ENCODE results near the gene ATF2.

Gene ATF2

DNA sequence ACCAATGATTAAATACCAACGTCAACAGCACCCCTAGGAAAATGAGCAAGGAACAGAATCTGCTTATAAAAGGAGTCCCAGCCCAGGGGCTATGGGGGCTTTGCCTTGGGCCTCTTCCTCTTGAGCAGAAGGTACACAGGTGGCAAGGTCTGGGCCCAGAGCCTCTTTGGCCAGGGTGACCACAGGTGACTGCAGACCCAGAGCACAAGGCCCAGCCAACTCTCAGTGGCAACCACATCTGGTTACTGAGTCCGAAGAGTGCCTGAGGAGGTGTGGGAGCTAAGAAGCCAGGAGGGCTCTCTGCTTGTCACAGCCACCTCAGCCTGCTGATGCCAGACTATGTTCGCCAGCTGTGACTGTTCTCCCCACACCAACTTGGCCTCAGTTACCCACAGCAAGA lies 128.5 kb downstream of the ATF2 start:
- DNase-seq (ENCODE audit: low spot score), result no peak
- no peak overlapping the region for H3K27ac ChIP-seq
- POLR2A ChIA-PET (ENCODE audit: low non-redundant PET), result no interaction called here
- TF ChIP-seq, protein P1, sequence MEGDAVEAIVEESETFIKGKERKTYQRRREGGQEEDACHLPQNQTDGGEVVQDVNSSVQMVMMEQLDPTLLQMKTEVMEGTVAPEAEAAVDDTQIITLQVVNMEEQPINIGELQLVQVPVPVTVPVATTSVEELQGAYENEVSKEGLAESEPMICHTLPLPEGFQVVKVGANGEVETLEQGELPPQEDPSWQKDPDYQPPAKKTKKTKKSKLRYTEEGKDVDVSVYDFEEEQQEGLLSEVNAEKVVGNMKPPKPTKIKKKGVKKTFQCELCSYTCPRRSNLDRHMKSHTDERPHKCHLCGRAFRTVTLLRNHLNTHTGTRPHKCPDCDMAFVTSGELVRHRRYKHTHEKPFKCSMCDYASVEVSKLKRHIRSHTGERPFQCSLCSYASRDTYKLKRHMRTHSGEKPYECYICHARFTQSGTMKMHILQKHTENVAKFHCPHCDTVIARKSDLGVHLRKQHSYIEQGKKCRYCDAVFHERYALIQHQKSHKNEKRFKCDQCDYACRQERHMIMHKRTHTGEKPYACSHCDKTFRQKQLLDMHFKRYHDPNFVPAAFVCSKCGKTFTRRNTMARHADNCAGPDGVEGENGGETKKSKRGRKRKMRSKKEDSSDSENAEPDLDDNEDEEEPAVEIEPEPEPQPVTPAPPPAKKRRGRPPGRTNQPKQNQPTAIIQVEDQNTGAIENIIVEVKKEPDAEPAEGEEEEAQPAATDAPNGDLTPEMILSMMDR (conservative IDR thresholded peaks at IDR 0.05; ENCODE audit: low read depth), result no peak
- CTCF ChIA-PET, result no interaction called here

DNA sequence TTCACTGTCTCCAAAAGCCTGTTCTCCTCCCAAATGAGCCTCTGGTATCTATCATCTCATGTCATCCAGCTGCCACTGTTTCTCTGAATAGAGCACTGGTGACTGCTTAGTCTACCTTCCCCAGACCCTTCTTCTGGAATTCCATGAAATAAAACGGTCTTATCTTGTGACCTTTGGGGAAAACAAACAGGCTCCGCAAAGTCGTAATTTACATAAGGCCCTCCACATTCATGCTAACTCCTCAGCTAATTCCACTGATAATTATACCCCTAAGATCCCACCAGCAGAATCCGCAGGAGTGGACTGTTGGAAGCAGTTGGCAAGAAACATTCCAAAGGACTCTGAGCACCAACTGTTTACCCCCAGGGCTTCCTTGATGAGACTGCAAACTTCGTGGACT lies 129.0 kb downstream of the ATF2 start:
- no peak overlapping the region for H3K27ac ChIP-seq
- ChIA-PET CTCF (no interaction called here), POLR2A (ENCODE audit: low non-redundant PET) (no interaction called here)
- TF ChIP-seq, protein P1 (conservative IDR thresholded peaks at IDR 0.05; ENCODE audit: low read depth), result no peak
- DNase-seq (ENCODE audit: low spot score), result no peak

DNA sequence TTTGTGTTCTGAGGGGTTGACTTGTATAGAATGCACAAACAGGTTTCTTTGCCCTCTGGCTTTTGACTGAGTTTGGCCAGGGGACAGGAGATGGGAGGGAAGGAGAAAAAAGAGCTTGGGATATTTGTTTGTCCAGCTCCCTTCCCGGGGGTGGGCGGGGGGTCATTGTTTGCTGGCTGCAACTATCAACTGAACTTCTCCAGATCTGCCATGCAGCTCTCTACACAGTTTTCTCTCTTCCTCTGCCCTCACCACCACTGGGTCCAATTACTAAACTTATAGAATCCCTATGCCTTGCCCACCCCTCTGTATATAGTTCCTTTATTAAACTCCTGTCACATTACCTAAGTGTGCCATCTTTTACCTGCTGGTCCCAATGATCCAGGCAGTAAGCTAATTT lies 130.1 kb downstream of the ATF2 start:
- CTCF ChIA-PET, result interaction anchor here (0.6 kb wide), 2 partner anchors 560 to 1051 kb away, joined by 3 to 4 read pairs; no protein-coding TSS in a partner anchor
- DNase-seq (ENCODE audit: low spot score), result no peak
- H3K27ac ChIP-seq, result no peak overlapping the region
- TF ChIP-seq, protein P1 (conservative IDR thresholded peaks at IDR 0.05; ENCODE audit: low read depth), result no peak
- POLR2A ChIA-PET (ENCODE audit: low non-redundant PET), result interaction anchor here (0.7 kb wide), 1 partner anchor 323 kb away, joined by 10 read pairs; no protein-coding TSS in a partner anchor

DNA sequence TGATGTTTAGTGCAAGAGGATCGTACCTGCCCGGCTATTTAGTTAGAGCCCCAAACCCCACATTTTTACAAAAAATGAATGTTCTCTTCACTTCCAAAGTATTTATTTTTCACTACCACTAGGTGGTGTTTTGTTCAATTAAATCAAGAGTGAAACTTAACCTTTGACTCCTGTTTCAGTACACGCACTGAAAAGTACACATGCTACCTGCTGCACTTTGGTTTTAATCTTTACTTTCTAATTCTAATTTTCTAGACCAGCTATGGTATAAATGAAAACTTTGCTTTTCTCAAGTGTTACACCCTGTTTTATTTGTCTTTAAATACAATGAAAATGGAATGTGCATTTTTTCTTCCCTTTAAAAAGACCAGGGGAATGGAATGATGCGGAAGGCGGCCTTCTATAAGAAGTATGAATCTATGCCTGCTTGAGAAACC lies 131.4 kb downstream of the ATF2 start:
- peak; percentile 37 for DNase-seq (ENCODE audit: low spot score)
- POLR2A ChIA-PET (ENCODE audit: low non-redundant PET), result no interaction called here
- TF ChIP-seq, protein P1 (conservative IDR thresholded peaks at IDR 0.05; ENCODE audit: low read depth), result peak; percentile 47
- CTCF ChIA-PET, result interaction anchor here (0.5 to 0.7 kb wide), 3 partner anchors 91 to 1061 kb away, joined by 3 to 5 read pairs (median 4); no protein-coding TSS in a partner anchor
- H3K27ac ChIP-seq, result no peak overlapping the region

DNA sequence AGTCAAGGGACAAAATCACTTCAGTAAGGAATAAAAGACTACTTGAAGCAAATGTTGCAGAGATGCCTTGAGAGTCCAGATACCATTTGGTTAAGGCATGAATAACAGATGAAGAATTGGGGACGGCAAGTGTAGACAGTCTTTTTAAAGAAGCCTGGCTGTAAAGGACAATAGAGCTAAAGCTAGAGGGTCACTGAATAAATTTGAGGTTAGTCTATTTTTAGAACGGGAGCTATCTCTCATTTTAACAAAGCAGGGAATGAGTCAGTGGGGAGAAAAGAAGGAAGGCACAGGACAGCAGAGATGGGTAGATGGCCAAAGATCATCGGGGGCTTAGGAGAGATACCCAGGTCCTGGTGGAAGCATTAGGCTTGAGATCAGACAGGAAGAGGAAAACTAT lies 132.2 kb downstream of the ATF2 start:
- TF ChIP-seq, protein P1 (conservative IDR thresholded peaks at IDR 0.05; ENCODE audit: low read depth), result no peak
- POLR2A ChIA-PET (ENCODE audit: low non-redundant PET), result no interaction called here
- H3K27ac ChIP-seq, result no peak overlapping the region
- no peak for DNase-seq (ENCODE audit: low spot score)
- CTCF ChIA-PET, result interaction anchor here (0.7 kb wide), 1 partner anchor 456 kb away, joined by 3 read pairs; no protein-coding TSS in a partner anchor

DNA sequence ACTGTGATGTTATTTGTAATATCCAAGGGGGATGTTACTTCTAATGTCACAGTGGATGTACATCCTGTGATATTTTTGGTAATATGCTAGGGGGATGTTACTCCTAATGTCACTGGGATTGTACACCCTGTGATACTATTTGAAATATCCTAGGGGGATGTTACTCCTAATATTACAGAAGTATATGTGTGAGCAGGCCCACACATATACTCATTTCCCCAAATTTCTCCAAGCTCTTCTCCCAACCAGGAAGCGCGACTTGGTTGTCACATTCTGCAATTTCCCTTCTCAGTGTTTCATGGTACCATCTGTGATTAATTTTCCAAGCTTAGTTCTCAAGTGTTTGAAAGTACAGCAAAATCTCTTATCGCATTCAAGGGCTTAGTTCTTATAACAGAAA lies 133.3 kb downstream of the ATF2 start:
- ChIA-PET CTCF (no interaction called here), POLR2A (ENCODE audit: low non-redundant PET) (no interaction called here)
- TF ChIP-seq, protein P1 (conservative IDR thresholded peaks at IDR 0.05; ENCODE audit: low read depth), result no peak
- no peak for DNase-seq (ENCODE audit: low spot score)
- no peak overlapping the region for H3K27ac ChIP-seq

Data from RWPE1 (cell line).